PFSK-1 (cell line): ENCODE data around the gene GRK1.

Experiments
- REST ChIP-seq, 2 experiments: IDR thresholded peaks; 2 replicates each; pipeline versions ENCODE4 v1.6.1 to v1.8.0; 2011 to 2012; ENCODE audit warnings: low read depth in 2 of 2, low read length in 2 of 2, control low read depth in 1 of 2, inconsistent platforms in 1 of 2, mild to moderate bottlenecking in 1 of 2, moderate library complexity in 1 of 2; ENCODE audit not compliant: insufficient read depth in 1 of 2
- SIN3A ChIP-seq: IDR thresholded peaks from 2 replicates; pipeline ENCODE4 v1.6.1; 2012; ENCODE audit warnings: mild to moderate bottlenecking, low read length, moderate library complexity, borderline replicate concordance; ENCODE audit not compliant: insufficient read depth
- TAF1 ChIP-seq: IDR thresholded peaks from 2 replicates; pipeline ENCODE4 v1.6.1; 2012; ENCODE audit warnings: low read length, control low read depth, borderline replicate concordance; ENCODE audit not compliant: insufficient read depth

DNA sequence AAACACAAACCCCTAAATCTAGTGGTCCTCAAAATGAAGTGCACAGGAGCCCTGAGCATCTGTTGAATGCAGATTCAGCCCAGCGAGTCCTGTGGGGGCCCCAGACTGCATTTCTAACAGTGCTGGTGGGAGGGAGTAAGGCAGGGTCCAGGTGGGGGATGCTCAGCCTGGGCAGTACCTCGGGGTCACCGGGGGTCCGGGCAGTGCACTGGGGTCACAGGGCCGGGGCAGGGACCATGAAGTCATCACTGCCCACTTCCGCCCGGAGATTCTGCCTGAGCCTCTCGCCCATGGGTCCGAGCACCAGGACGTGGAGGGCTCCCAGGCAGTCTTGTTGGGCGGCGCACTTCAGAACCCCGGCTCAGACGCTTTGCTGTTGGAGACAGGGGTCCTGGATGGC is 8.2 kb upstream of the GRK1 start:
- no peak for TF ChIP-seq TAF1
- no peak for TF ChIP-seq REST (IDR thresholded peaks at IDR 0.05; ENCODE audit: insufficient read depth in 1 of 2, low read depth in 2 of 2, low read length in 2 of 2)
- no peak for TF ChIP-seq SIN3A
